Measurements from ENCODE around the gene SP4. TPM values are rescaled to one million over a fixed set of nuclear protein-coding genes. Genes with fewer than 3 reads are reported as not detected.
A peak's percentile ranks its signal among the peaks of the same experiment; 100 is the strongest.

SP4 gene
- 6.3 TPM for total RNA-seq

DNA sequence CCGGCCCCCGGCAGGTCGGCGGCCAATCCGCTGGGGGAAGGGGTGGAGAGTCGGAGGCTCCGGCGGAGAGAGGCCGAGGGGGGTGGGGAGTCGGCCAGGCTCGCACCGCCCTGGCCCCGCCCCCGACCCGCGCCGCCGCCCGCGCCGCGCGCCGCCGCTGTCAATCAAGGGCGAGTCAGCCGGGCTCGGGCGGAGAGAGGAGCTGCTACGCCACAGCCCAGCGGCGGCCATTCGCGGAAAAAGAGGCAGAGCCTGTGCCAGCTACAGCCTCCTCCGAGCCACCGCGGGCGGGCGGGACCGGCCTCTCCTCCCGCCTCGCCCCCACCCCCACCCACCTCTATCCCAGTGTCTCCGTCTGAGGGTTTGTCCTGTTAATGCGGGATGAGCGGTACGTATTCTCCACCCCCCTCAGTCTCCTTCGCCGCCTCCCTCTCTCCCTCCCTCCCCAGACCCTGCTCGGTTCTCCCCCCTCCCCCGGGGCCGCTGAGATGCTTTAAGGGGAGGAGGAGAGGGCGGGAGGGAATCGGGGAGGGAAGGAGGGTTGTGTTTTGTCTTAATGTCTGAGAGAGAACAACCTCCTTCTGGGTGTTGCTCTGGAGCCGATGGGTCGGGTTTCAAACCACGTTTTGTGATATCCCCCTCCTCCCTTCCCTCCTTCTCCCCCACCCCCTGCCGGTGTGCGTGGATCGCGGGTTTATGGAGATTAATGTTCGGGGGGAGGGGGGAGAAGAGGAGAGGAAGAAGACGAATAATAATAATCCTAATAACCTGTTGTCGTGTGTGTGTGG, at the start of gene SP4:
Gene SP4, plus strand, starts transcription at position 213 of the 788 bp plus-strand sequence. Its CDS starts 169 bp downstream, at position 382.
- peak; percentile 96 for DNase-seq (ENCODE audit: low spot score)

DNA sequence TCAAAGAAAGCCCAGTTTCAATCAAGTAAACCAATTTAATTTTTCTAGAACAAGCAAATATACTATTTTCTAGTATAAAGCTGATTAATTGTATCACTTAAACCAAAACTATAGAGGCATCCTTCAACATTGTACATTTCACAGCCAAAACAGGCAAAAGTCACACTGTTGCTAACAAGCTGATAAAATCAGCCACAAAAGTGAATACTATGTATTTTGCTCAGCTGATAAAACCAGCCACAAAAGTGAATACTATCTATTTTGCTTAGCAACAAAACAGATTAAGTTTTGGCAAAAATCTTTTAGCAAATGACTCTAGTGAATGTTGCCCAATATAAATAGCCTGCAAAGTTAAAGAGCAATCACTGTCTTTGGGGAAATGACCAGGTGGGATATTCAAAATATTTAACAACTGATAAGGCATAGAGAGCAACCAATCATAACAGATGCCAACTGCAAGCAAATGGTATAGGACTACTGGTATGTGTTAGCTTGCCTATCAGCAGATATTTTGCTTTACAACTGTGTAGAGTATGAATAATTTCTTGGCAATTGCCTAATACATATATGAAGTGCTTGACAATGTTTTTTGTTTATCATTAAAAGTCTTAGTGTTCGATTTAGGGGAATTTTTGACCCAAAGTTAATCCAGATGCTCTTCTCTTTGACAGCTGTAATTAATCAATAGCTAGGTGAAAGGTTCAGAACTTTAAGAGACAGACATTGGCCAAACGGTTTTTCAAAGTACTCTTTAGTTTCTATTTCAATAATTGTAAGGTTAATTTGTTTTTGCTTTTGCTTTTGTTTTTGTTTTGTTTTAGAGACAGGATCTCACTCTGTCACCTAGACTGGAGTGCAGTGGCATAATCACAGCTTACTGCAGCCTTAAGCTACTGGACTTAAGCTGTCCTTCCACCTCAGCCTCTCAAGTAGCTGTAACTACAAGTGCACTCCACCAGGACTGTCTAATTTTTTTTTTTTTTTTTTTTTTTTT, 44.4 kb upstream of the SP4 start:
- no peak for DNase-seq (ENCODE audit: low spot score)

DNA sequence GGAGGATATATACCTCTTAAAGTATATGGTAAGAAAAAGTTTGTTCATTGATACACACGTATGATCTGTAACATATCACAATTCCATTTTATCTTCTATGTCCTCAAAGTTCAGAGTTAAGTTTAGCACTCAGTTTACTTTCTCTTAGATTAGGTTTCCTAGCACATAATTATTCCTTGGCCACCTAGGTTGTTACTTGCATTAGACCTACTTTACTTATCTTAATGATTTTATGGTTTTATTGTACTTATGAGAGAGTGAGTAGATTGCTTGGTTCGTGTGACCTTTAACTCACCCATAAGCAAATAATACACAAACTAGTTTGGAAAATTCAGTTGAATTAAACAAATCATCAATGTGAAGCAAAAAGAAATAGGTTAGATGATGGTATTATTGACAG, 33.9 kb upstream of the SP4 start:
- DNase-seq (ENCODE audit: low spot score), result no peak

DNA sequence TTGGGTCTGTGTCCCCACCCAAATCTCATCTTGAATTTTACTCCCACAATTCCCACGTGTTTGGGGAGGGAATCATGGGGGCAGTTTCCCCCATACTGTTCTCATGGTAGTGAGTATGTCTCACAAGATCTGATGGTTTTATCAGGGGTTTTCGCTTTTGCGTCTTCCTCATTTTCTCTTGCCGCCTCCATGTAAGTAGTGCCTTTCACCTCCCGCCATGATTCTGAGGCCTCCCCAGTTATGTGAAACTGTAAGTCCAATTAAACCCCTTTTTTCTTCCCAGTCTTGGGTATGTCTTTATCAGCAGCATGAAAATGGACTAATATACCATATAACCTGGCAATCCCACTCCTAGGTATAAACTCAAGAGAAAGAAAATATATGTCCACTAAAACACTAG, 25.9 kb upstream of the SP4 start:
- no peak for DNase-seq (ENCODE audit: low spot score)

DNA sequence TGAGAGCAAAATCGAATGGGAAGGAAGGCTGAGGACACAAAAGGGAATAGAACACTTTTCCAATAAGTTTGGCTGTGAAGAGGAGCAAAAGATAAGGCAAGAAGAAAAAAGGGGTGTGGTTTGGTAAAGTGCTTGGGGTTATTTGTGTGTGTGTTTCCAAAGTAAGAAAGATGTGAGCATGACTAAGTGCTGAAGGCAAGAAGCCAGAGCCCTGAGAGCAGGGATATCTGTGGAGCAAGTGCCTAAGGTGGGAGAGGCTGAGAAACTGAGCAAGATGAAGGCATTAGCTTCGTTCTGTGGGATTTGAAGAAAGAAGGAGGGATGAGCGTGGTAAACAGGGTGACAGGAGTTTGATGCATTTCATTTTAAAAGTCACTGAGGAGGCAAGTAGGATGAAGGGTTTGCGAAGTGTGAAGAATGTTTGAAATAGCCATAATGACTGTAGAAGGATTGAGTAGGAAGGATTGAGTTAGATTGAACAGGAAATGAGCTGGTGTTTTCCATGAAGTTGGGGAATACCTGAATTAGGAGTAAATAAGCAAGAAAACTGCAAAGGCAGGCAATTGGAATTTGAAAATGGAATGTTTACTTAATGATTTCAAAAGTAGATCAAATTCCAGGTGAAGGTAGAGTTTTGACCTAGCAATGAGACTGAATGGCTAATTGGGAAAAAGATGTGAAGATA, 19.9 kb upstream of the SP4 start:
- DNase-seq (ENCODE audit: low spot score), result no peak

DNA sequence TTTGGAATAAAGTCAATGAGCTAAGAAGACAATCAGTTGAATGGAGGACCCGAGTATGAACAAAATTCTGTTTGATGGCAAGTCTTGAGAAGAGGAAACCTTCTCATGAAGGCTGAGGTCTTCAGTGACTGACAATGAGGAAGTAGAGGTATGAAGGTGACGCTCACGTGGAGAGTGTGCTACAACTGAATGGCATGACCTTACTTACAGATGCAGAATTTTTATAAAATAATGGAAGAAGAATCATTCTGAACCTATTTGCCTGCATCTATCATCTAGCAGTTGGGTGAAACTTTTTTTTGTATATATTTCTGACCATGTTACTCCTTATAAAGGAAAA, 19.4 kb upstream of the SP4 start:
- no peak for DNase-seq (ENCODE audit: low spot score)

DNA sequence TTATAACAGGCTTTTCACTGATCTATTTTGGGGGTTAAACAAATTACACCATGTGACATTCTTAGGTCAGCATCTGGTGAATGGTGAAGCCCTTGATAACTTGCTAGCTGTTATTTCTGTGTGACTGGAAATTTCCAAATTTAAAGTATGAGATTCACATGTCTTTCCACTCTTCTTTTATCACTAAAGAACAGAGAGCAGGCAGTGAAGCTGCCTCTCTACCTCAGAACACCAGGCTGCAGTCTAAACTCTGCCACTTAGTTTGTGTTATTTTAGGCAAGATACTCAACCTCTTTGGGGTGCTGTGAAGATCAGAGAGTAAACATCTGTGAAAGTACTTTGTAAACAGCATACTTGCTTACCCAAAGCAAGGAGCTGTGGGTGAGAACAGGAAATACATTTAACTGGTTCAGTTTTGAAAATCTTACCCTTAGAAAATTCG, 15.5 kb upstream of the SP4 start:
- no peak for DNase-seq (ENCODE audit: low spot score)

DNA sequence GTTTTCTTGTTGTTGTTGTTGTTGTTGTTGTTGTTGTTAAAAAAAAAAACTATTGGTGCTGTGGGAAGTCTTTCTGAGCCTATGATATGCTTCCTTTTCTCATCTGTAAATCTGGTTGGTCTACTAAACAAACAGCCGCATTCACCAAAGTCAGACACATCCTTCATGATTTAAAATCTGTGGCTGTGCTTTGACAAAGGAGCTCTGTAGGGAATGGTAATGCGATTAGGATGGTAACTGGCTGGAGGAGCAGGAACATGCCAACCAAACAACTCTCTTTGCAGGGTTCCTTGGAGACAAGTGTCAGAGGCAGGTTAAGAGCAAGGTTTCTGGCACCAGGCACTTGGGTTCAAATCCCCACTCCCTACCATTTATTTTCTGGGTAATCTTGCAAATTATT, 14.9 kb upstream of the SP4 start:
- DNase-seq (ENCODE audit: low spot score), result no peak

DNA sequence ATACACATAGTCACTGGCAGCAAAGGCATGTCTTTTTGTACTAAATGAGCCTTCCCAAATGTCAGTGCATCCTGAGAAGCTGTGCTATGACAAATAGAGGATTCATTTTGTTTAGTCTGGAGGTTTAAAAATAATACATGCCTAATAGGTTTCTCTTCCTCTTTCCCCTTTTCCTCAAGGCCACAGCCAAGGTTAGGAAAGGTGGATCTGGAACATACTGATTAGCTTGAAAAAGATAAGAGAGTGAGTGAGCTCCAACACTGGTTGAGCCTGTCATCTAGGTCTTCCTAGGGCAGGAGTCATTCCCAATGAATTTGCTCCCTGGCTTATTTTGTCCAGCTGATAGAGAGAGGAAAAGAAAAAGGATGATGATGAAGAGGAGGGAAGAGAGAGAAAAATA, 14.4 kb upstream of the SP4 start:
- DNase-seq (ENCODE audit: low spot score), result no peak

DNA sequence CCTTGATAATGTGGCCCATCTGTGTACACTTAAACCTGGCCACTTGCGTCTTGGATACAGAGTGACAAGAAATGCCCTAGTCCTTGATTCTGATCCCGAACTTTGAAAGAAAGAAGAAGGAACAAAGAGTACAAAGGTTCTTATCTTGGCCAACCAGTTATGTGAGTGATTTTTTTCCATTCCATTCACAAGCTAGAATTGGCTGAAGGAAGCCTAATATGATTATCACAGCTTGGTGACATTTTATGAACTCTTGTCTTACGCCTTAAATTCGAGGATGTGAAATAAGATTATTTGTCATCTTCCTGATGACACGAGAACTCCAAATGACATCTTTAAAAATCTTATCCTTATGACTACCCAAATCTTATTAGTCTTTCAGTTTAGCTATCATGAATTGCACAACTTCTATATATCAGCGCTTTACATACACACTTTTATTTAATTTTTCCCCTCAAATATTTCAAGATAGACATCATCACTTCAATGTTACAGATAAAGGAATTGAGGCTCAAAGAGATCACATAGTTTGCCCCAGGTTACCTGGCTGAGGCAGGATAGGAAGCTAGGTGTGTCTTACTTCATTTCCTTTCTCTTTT, 13.0 kb upstream of the SP4 start:
- no peak for DNase-seq (ENCODE audit: low spot score)

DNA sequence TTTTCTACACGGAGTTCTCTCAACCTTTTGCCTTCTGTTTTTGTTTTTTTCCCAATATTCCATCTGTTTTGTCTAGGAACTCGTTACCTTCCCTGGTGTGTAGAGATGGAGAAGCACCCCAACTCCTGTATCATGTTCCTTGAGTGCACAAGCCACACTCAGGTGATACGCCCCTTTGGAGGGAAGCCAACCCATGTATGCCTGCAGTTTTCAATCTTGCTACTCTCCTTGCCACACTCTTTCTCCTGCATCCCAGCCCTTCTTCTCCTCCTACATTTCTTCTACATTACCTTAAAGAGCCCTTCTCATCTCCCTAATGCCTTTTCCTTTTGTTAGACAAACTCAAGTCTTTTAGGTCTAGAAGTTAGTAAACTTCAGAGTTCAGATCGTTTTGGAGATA, 10.2 kb upstream of the SP4 start:
- DNase-seq (ENCODE audit: low spot score), result no peak

DNA sequence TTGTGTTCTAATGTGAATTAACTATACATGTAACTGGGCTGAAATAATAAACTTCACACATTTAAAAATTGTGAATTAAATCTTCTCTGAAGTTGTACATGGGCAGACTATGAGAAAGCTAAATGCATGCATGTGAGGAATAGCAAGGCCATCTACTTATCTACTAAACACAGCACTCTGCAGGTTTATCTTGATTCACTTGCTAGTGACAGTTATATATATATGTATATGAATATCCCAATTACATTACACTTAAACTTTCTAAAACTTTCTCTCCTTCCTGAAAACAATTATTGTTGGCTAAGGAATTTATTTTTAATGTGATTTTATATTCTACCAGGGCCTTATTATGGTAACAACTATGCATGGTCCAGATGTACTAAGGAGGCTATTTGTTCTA, 5.1 kb upstream of the SP4 start:
- no peak for DNase-seq (ENCODE audit: low spot score)

DNA sequence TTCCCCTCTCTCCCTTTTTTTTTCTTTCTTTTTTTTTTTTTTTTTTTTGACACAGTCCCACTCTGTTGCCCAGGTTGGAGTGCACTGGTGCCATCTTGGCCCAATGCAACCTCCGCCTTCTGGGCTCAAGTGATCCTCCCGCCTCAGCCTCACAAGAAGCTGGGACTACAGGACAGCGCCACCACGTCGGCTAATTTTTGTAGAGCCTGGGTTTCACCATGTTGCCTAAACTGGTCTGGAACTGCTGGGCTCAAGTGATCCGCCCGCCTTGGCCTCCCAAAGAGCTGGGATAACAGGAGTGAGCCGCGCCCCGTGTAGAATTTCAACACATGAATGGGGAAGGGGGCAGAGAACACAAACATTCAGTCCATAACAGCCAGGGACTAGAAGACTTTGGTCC, 2.6 kb upstream of the SP4 start:
- DNase-seq (ENCODE audit: low spot score), result no peak

DNA sequence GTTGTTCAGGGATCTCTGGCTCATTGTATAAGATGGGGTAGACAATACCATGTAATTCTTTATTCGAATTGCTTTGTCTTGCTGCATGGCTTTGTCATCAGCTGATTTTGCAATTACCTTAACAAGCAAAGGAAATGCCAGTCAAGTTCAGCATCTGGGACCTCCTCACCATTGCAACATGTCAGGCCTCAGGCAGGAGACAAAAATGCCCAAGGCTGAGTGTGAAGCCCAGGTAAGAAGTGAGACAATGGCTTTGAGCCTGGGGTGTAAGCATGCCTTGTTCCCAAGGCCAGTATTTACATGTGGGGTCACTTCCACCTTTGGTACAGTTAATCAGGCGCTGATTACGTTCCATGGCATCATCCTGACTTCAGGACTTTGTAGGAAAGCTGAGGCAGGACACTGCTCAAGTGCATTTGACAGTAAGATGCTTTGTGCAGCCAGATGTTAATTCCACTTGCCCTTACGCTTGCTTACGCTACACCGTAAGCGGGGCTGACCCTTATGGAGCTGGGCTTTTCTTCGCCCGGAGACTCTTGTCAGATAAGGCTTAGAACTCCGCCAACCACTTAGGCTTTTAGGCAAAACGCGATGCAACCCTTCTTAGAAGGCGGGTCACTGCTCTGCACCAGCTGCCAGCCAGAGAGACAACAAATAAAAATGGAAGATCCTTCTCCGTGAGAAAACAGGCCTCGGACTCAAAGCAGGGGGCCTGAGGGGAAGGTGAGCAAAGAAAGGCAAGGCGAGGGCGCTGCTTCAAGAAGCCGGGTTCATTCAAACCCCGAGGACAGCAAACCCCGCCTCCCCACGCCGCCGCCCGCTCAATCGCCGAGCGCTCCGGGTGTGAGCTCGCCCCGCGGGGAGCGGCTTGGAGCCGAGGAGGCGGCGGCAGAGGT, 1.3 kb upstream of the SP4 start:
- peak; percentile 11 for DNase-seq (ENCODE audit: low spot score)

DNA sequence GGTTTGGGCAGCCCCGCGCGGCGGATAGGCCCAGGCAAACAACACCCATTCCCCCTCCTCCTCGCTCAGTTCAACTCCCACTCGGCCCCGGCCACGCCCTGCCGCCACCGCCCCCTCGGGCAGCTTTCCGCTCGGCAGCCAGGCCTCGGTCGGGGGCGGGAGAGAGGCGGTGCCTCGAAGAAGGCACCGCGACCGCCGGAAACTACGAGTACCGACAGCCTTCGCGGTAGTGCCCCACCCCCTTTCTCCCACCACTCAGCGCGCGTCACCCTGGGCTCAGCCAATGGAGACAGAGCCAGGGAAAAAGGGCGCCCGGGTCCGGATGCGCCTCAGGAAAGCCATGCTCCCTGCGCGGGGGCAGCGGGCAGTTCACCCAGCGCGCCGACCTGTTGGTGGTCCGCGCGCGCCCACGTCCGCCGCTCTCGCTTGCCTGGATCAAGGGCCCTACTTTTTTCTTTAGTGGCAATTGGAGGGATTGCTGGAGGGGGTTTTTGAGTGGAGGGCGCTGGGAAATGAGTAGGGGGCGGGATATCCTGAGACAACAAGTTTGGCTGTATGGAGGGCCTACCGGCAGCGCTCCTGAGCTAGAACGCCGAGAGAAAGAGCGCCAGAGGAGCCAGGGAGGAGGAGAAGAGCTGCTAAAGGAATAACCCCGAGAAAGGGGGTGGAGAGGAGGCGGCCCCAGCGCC, 557 bp upstream of the SP4 start:
- DNase-seq (ENCODE audit: low spot score), result peak; percentile 99

DNA sequence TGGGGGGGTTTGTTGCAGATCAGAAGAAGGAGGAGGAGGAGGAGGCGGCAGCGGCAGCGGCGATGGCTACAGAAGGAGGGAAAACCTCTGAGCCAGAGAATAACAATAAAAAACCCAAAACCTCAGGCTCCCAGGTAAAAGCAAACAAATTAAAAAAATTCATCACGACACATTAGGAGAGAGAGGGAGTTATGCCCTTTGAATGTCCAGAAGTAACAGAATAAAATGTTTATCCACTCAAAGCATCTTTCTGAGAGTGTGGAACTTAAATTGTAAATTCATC, 717 bp downstream of the SP4 start:
- no peak for DNase-seq (ENCODE audit: low spot score)

DNA sequence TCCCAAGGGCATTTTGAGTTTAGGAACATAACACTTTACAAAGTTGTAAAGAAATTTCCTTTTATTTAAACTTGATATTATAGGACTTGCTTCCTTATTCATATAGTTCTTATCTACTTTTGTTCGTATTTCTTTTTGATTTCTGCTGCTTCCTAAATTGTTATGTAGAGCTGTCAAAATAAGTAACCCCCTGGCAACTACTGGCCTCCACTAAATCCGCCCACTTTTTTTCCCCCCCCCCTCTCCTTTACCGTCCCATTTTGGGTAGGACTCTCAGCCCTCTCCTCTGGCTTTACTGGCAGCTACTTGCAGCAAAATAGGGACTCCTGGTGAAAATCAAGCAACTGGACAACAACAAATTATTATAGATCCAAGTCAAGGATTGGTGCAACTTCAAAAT, 1.1 kb downstream of the SP4 start:
- no peak for DNase-seq (ENCODE audit: low spot score)

DNA sequence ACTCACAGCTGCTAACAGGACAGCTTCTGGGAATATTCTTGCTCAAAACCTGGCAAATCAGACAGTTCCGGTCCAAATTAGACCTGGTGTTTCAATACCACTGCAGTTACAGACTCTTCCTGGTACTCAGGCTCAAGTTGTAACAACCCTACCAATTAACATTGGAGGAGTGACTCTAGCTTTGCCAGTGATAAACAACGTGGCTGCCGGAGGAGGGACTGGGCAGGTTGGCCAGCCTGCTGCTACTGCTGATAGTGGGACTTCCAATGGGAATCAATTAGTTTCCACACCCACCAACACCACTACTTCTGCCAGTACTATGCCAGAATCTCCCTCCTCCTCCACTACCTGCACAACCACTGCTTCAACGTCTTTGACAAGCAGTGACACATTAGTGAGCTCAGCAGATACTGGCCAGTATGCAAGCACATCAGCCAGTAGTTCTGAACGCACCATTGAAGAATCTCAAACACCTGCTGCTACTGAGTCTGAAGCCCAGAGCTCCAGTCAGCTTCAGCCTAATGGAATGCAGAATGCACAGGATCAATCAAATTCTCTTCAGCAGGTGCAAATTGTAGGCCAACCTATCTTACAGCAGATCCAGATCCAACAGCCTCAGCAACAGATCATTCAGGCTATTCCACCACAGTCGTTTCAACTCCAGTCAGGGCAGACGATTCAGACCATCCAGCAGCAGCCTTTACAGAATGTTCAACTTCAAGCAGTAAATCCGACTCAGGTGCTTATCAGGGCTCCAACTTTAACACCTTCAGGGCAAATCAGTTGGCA, 2.1 kb downstream of the SP4 start:
- DNase-seq (ENCODE audit: low spot score), result no peak

DNA sequence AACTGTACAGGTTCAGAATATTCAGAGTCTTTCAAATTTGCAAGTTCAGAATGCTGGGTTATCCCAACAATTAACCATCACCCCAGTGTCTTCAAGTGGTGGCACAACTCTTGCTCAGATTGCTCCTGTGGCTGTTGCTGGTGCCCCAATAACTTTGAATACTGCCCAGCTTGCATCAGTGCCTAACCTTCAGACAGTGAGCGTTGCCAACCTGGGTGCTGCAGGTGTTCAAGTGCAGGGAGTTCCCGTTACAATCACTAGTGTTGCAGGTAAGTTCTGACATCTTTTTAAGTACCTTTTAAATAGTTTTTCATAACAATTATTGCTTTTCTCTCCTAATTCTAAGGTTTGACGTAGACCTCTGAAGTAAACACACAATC, 2.7 kb downstream of the SP4 start:
- no peak for DNase-seq (ENCODE audit: low spot score)
